Choroid plexus epithelial cell (primary cell): Measurements from ENCODE around the gene LRRC49.

Source experiments
- DNase-seq: peaks from one replicate; pipeline ENCODE4 v3.0.0-alpha.2; 2010; ENCODE audit warnings: low read depth
- H3K4me3 ChIP-seq: 2 replicates; pipeline ENCODE4 v1.5.1; 2011; ENCODE audit warnings: low read depth, mild to moderate bottlenecking, control low read depth, low read length, moderate library complexity
- TF ChIP-seq, protein P1 (sequence below): conservative IDR thresholded peaks from 2 replicates; pipeline ENCODE4 v1.5.1; 2011; ENCODE audit warnings: low read depth, mild to moderate bottlenecking, control low read depth, inconsistent platforms, low read length, moderate library complexity

The LRRC49 gene

DNA sequence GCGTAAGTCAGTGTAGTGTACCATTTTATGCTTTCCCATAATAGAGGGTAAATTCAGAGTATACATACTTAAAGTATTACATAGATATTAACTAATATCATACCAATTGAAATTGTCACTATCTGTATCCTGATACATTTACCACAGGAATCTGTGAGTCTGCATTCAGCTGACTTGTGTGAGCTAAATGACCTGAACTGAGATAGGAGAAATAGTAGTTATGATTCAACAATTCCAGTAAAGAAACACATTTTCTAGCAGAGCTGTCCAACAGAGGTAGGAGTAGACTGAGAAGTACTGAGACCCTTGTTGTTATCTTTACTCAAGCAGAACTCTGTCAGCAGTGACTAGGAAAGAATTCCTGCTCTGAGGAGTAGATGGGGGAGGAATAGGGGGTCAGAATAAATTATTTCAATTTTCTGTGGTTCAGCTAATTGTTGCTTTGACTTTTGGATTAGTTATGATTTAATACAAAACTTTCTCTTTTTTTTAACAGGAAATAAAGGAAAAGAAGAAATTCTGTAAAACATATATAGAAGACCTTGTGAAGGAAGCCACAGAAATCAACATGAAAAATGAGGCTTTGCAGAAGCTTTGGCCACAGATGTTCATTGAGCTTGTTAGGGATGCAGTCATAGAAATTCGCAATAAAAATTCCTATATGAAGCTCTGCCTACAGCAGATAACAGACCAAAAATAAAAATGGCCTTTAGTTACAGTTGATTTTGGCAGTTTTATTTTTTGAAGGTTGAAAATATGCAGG, 156.5 kb downstream of the LRRC49 start:
- peak; percentile 97 for DNase-seq
- TF ChIP-seq, protein P1, sequence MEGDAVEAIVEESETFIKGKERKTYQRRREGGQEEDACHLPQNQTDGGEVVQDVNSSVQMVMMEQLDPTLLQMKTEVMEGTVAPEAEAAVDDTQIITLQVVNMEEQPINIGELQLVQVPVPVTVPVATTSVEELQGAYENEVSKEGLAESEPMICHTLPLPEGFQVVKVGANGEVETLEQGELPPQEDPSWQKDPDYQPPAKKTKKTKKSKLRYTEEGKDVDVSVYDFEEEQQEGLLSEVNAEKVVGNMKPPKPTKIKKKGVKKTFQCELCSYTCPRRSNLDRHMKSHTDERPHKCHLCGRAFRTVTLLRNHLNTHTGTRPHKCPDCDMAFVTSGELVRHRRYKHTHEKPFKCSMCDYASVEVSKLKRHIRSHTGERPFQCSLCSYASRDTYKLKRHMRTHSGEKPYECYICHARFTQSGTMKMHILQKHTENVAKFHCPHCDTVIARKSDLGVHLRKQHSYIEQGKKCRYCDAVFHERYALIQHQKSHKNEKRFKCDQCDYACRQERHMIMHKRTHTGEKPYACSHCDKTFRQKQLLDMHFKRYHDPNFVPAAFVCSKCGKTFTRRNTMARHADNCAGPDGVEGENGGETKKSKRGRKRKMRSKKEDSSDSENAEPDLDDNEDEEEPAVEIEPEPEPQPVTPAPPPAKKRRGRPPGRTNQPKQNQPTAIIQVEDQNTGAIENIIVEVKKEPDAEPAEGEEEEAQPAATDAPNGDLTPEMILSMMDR = no peak

DNA sequence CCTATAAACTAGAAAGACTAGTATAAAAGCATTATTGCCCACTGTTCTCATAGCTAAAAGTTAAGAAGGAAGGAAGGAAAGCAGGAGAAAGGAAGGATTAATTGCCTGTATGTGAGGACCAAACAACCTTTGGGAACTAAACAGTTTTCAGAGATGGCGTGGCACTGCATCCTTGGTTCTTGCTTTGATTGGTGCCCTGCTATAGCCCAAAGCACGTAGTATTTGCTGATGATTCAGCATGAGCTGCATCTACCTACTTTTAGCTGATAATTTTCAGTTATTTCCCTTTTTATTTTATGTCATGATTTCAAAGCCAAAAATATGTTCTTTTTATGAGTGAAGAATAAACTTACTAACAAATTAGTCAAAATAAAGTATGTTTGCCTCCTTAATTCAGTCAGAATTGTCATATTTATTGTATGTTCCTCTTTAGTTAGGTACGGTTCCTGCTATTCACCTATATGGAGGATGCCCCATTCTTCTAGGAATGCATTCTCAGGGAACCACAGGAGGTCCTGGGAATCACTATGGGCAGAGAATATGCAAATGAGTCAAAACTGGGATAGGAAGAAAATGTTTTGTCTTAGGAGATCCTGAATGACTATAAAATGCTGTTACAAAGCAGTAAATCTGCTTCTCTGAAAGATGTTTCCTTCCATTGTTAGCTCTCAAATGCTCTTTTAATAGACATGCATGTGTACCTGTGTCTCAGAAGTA, 157.2 kb downstream of the LRRC49 start:
- peak; percentile 27 for DNase-seq
- H3K4me3 ChIP-seq = no peak overlapping the region
- TF ChIP-seq, protein P1 = no peak

More for the DNA sequence above, 156.5 kb downstream of the LRRC49 start:
- no peak overlapping the region for H3K4me3 ChIP-seq

DNA sequence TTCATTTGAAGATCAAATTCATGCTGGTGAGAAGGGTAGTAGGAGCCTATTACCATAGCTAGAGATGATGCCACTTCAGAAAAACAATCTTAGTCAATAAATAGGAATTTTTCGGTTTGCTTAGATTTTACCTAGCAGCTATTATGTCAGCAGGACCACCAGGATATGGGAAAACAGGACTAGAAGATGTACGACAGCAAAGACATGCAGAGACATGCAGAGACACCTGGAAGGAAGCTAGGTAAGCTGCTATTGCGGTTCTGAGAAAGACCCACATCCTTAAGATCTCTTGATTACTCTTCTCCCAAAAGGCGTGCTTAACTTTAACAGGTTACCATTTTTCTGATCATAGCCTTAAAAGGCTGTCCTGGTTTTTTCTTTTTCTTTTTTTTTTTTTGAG, 157.8 kb downstream of the LRRC49 start:
- TF ChIP-seq, protein P1 = no peak
- DNase-seq = no peak

DNA sequence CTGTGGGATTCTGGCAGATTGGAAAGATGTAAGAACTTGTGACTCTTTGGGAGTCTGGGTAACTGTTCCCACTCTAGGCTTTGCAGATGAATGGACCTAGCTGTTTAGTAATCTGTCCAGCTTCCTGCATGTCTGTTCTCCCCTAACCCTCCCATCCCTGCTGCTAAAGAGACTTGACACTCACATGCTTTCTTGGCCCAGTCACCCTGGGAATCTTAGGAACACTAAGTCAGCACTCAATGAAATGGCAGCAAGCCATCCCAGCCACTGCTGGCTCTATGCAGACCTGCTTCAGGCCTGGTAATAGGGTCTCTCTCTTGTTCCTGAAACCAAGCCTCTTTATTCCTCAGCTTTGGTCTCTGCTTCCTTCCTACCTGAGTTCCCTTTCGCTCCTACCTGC, 158.9 kb downstream of the LRRC49 start:
- TF ChIP-seq, protein P1 = no peak
- peak; percentile 77 for DNase-seq

More for the DNA sequence above, 157.8 kb downstream of the LRRC49 start:
- H3K4me3 ChIP-seq = no peak overlapping the region

DNA sequence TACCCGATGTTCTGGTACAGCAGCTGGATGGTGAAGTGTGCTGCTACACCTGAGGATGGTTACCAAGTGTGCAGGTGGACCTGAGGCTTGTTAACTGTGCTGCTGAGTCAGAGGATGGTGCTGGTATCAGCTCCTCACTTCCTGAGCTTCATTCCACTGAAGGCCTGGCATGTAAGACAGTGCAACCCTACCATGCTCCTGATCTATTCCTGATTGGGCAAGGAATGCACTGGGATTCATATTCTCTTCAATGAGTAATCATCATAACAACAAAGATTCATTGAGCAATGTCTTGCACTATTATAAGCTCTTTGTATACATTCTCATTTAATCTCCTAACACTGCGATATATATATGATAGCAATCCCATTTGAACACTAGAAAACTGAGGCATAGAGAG, 159.7 kb downstream of the LRRC49 start:
- TF ChIP-seq, protein P1 = no peak
- DNase-seq = peak; percentile 70
- no peak overlapping the region for H3K4me3 ChIP-seq

More for the DNA sequence above, 158.9 kb downstream of the LRRC49 start:
- no peak overlapping the region for H3K4me3 ChIP-seq

DNA sequence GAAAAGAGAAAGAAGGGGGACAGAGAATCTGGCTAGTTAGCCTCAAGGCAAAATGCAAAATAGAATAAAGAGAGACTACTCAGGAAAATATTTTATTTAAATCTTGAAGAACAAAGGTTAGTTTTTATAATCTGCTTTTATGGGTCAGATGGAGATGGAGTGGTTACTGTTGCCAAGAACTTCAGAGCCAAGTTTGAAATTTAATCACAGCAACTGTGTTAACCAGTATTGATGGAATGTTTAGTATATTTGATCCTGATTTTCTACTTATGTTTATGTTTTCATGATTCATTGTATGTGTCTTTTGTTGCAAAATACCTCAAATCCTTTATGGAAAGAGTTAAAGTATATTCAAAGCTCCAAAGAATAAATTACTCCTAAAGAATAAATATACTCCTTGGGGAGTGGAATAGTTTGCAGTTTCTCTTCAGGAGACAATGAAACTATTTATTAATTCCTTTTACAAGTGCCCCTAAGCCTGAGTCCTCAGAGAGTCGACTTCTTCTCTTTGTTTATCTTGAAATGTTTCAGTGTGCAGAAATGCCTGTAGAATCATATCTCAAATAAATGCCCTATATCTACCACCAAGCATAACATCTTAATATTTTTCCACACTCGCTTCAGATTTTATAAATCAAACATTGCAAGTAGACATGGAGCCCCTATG, 161.8 kb downstream of the LRRC49 start:
- no peak overlapping the region for H3K4me3 ChIP-seq
- DNase-seq = peak; percentile 49
- TF ChIP-seq, protein P1 = no peak
